Measurements from ENCODE around the gene METTL9. TPM values are rescaled to one million over a fixed set of nuclear protein-coding genes. Genes with fewer than 3 reads are reported as not detected.

The METTL9 gene
- total and polyA plus RNA-seq, 9 of the 15 experiments (the other 6 are each of a cell fraction or from before 2014, with no cell fraction given): 12.2 to 107 (median 79.1) TPM

DNA sequence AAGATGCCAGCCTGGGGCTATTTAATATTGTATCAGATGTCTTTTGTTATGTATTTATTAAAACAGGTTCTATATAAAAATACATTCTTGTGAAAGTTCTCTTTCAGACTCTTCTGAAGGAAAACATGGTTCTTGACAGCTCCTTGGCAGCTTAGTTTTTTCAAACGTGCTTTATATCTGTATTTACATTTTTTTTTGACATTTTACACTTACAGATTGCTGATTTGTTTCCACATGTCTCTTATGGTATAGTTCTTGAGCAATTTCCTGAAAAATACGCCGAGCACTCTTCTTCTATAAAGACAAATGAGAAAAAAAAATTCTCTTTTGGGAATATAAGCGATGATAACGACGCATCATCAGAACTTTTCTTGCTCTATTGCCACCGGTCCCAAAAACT lies 43.5 kb downstream of the METTL9 start:
- 72% methylated on average over 7 of the region's 7 CpGs for WGBS (ENCODE audit: insufficient coverage, low coverage, missing lambda C conversion rate)
- FAIRE-seq: no peak
- no peak overlapping the region for H2AFZ ChIP-seq (ENCODE audit: low read depth, low read length)
- ChIA-PET CTCF (ENCODE audit: low intra/inter-chr PET ratio) (no interaction called here), POLR2A (no interaction called here)
- no peaks in the 10 kb centered on the region for H3K79me2 ChIP-seq (ENCODE audit: control insufficient read depth, insufficient read depth, low read length)
- H3K36me3 ChIP-seq (ENCODE audit: control insufficient read depth, insufficient read depth, low read length): peaks cover 4% of the 10 kb centered on the region; the same call in 1 of the 3 replicates
- no peaks in the 10 kb centered on the region for H3K27me3 ChIP-seq (ENCODE audit: control insufficient read depth in 2 of 2, insufficient read depth in 2 of 2, low read length in 2 of 2)
- H3K4me2 ChIP-seq (ENCODE audit: insufficient read depth, low read length): no peak overlapping the region
- H3K4me3 ChIP-seq: no peak overlapping the region
- BruUV-seq (replicated peaks): no TSS peak
- H3K4me1 ChIP-seq (replicated peaks in 1 of 2; ENCODE audit: control insufficient read depth in 2 of 2, insufficient read depth in 2 of 2, low read length in 2 of 2): no peaks in the 10 kb centered on the region; a peak in 3 of 5 replicates
- H3K27ac ChIP-seq (ENCODE audit: extremely low read depth, low read depth, low read length): no peak overlapping the region
- in situ Hi-C loops (cut with MboI): no loop called here
- no peak overlapping the region for H3K9ac ChIP-seq (ENCODE audit: insufficient read depth in 1 of 2, low read depth in 2 of 2, low read length in 2 of 2)
- no peak for DNase-seq (ENCODE audit: extremely low read depth in 1 of 4, low spot score in 3 of 4)
- intact Hi-C loops (cut with micrococcal nuclease): no loop called here
- TF ChIP-seq XRCC4 (IDR thresholded peaks at IDR 0.05; ENCODE audit: extremely low read depth, insufficient read depth, insufficient read length) (no peak), ZFP30 (CRISPR knock-in tag; IDR thresholded peaks at IDR 0.05; ENCODE audit: borderline replicate concordance) (no peak), SIN3A (IDR thresholded peaks at IDR 0.05; ENCODE audit: borderline replicate concordance in 2 of 2, control insufficient read depth in 1 of 2, low read depth in 2 of 2, low read length in 2 of 2) (no peak), DACH1 (IDR thresholded peaks at IDR 0.05; ENCODE audit: partially characterized antibody) (no peak), FOXA3 (CRISPR knock-in tag; conservative IDR thresholded peaks at IDR 0.05 in 1 of 2, IDR thresholded peaks at IDR 0.05 in 1 of 2) (no peak), U2AF1 (optimal IDR thresholded peaks at IDR 0.05; ENCODE audit: low read depth, low read length) (no peak), KDM5B (IDR thresholded peaks at IDR 0.05; ENCODE audit: insufficient replicate concordance, low read depth, low read length) (no peak), FOS (IDR thresholded peaks at IDR 0.05; ENCODE audit: extremely low read depth, insufficient read length) (no peak), JUN (IDR thresholded peaks at IDR 0.05; ENCODE audit: borderline replicate concordance, low read depth, low read length) (no peak), JUN (CRISPR knock-in tag; IDR thresholded peaks at IDR 0.05; ENCODE audit: borderline replicate concordance) (no peak), KAT2B (IDR thresholded peaks at IDR 0.05; ENCODE audit: low read depth, low read length) (no peak), ZNF79 (CRISPR knock-in tag; IDR thresholded peaks at IDR 0.05; ENCODE audit: low read depth) (no peak), TGIF2 (CRISPR knock-in tag; IDR thresholded peaks at IDR 0.05) (no peak), CEBPB (tag; IDR thresholded peaks at IDR 0.05) (no peak), NFE2 (IDR thresholded peaks at IDR 0.05; ENCODE audit: low read depth) (no peak), TRIM28 (IDR thresholded peaks at IDR 0.05) (no peak), BMI1 (IDR thresholded peaks at IDR 0.05; ENCODE audit: low read length) (no peak), ATF7 (IDR thresholded peaks at IDR 0.05) (no peak)
- TF ChIP-seq, protein P1, sequence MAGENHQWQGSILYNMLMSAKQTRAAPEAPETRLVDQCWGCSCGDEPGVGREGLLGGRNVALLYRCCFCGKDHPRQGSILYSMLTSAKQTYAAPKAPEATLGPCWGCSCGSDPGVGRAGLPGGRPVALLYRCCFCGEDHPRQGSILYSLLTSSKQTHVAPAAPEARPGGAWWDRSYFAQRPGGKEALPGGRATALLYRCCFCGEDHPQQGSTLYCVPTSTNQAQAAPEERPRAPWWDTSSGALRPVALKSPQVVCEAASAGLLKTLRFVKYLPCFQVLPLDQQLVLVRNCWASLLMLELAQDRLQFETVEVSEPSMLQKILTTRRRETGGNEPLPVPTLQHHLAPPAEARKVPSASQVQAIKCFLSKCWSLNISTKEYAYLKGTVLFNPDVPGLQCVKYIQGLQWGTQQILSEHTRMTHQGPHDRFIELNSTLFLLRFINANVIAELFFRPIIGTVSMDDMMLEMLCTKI (IDR thresholded peaks at IDR 0.05; ENCODE audit: partially characterized antibody): no peak
- TF ChIP-seq, protein P2, sequence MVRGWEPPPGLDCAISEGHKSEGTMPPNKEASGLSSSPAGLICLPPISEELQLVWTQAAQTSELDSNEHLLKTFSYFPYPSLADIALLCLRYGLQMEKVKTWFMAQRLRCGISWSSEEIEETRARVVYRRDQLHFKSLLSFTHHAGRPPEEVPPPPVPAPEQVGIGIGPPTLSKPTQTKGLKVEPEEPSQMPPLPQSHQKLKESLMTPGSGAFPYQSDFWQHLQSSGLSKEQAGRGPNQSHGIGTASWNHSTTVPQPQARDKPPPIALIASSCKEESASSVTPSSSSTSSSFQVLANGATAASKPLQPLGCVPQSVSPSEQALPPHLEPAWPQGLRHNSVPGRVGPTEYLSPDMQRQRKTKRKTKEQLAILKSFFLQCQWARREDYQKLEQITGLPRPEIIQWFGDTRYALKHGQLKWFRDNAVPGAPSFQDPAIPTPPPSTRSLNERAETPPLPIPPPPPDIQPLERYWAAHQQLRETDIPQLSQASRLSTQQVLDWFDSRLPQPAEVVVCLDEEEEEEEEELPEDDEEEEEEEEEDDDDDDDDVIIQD (CRISPR knock-in tag; IDR thresholded peaks at IDR 0.05): no peak
- H3K9me3 ChIP-seq (replicated peaks; ENCODE audit: control insufficient read depth, insufficient read depth, low read depth, low read length): no peaks in the 10 kb centered on the region
- ATAC-seq: no peak
- H3K9me1 ChIP-seq (ENCODE audit: control insufficient read depth, insufficient read depth, low read length): no peaks in the 10 kb centered on the region
- 0 out of 2 replicates have a peak, but pooled peaks cover 3% of the 10 kb centered on the region for H4K20me1 ChIP-seq (replicated peaks; ENCODE audit: control insufficient read depth, insufficient read depth, low read length)

Measured in K562 (cell line).